IMR-90 (cell line): ENCODE data around the gene PCK1. TPM values are rescaled to one million over a fixed set of nuclear protein-coding genes. Genes with fewer than 3 reads are reported as not detected.

Source experiments
- ATAC-seq: fragments of 200-7000 bp; cut with Tn5 transposase; 2 replicates; pipeline ENCODE4 v1.9.1; 2020; ENCODE audit warnings: low read depth, mild to moderate bottlenecking, moderate library complexity
- BruUV-seq: library from RNA; stranded (reverse); fragments of 400-500 nt; replicated peaks from 2 replicates; lab custom pipeline; 2021; lab: Mats Ljungman, UMichigan
- CTCF ChIA-PET: fragments of 300-600 bp; formaldehyde crosslinking; extraction: SDS; loops from one replicate; lab custom pipeline; 2021; ENCODE audit warnings: antibody characterized with exemption; lab: Yijun Ruan, JAX
- POLR2A ChIA-PET: fragments of 300-600 bp; sonication (Branson Sonifier 250); formaldehyde crosslinking; loops from one replicate; lab custom pipeline; 2022; ENCODE audit warnings: antibody characterized with exemption; ENCODE audit not compliant: unreplicated experiment; lab: Charles Lee
- DNase-seq: peaks from one replicate; pipeline ENCODE4 v3.0.0; 2013
- H2AFZ ChIP-seq: replicated peaks from 2 replicates; pipeline ENCODE3; 2013; ENCODE audit warnings: low read length, mild to moderate bottlenecking; ENCODE audit not compliant: poor library complexity
- H2AK5ac ChIP-seq: 2 replicates; pipeline ENCODE4 v1.6.1; 2013; ENCODE audit warnings: low read depth, low read length, inconsistent platforms
- H2AK9ac ChIP-seq: replicated peaks from 2 replicates; pipeline ENCODE3; 2013; ENCODE audit warnings: mild to moderate bottlenecking, low read depth, low read length, moderate library complexity; ENCODE audit not compliant: poor library complexity
- H2BK120ac ChIP-seq: 2 replicates; pipeline ENCODE4 v1.6.1; 2013; ENCODE audit warnings: low read depth, low read length, inconsistent platforms
- H2BK15ac ChIP-seq: 3 replicates; pipeline ENCODE4 v1.6.1; 2013; ENCODE audit warnings: low read depth, low read length, inconsistent platforms
- H2BK20ac ChIP-seq: 2 replicates; pipeline ENCODE4 v1.6.1; 2013; ENCODE audit warnings: low read depth, mild to moderate bottlenecking, inconsistent platforms, low read length, moderate library complexity
- H2BK5ac ChIP-seq: 2 replicates; pipeline ENCODE4 v1.6.1; 2013; ENCODE audit warnings: mild to moderate bottlenecking, low read depth, low read length, inconsistent platforms; ENCODE audit not compliant: poor library complexity, severe bottlenecking
- H3K14ac ChIP-seq: replicated peaks from 2 replicates; pipeline ENCODE4 v1.6.1; 2013; ENCODE audit warnings: low read depth, low read length, inconsistent platforms
- H3K18ac ChIP-seq: 2 replicates; pipeline ENCODE4 v1.6.1; 2013; ENCODE audit warnings: low read depth, low read length, control low read depth
- H3K23ac ChIP-seq: 2 replicates; pipeline ENCODE4 v1.6.1; 2013; ENCODE audit warnings: low read depth, low read length, inconsistent platforms
- H3K27ac ChIP-seq: 2 replicates; pipeline ENCODE4 v1.5.1; 2013; ENCODE audit warnings: mild to moderate bottlenecking, control low read depth, low read length; ENCODE audit not compliant: insufficient read depth
- H3K27me3 ChIP-seq: 2 replicates; pipeline ENCODE4 v1.6.1; 2013; ENCODE audit warnings: low read length; ENCODE audit not compliant: control insufficient read depth, insufficient read depth
- H3K36me3 ChIP-seq: 2 replicates; pipeline ENCODE4 v1.6.1; 2013; ENCODE audit warnings: low read length, mixed read lengths; ENCODE audit not compliant: control insufficient read depth, insufficient read depth
- H3K4ac ChIP-seq: 2 replicates; pipeline ENCODE4 v1.6.1; 2013; ENCODE audit warnings: low read depth, low read length, inconsistent platforms
- H3K4me1 ChIP-seq: 2 replicates; pipeline ENCODE4 v1.6.1; 2013; ENCODE audit warnings: low read length, mixed read lengths; ENCODE audit not compliant: control insufficient read depth, insufficient read depth
- H3K4me2 ChIP-seq: 2 replicates; pipeline ENCODE4 v1.6.1; 2013; ENCODE audit warnings: low read depth, mild to moderate bottlenecking, control low read depth, low read length, moderate library complexity
- H3K4me3 ChIP-seq: 2 replicates; pipeline ENCODE4 v1.5.1; 2013; ENCODE audit warnings: low read depth, mild to moderate bottlenecking, control low read depth, low read length, moderate library complexity; ENCODE audit not compliant: insufficient read depth
- H3K56ac ChIP-seq: 2 replicates; pipeline ENCODE4 v1.6.1; 2013; ENCODE audit warnings: low read length, inconsistent platforms; ENCODE audit not compliant: insufficient read depth; ENCODE audit errors: extremely low read depth
- H3K79me1 ChIP-seq, 2 experiments: 2 replicates each; pipeline ENCODE4 v1.6.1; 2013; ENCODE audit warnings: low read length in 2 of 2, inconsistent platforms in 1 of 2, low read depth in 1 of 2
- H3K9ac ChIP-seq: 2 replicates; pipeline ENCODE4 v1.6.1; 2013; ENCODE audit warnings: low read depth, low read length, control low read depth
- H3K9me1 ChIP-seq: 2 replicates; pipeline ENCODE4 v1.6.1; 2013; ENCODE audit warnings: low read length, inconsistent platforms; ENCODE audit not compliant: insufficient read depth
- H3K9me3 ChIP-seq: 2 replicates; pipeline ENCODE4 v1.6.1; 2013; ENCODE audit warnings: low read length; ENCODE audit not compliant: control insufficient read depth, insufficient read depth
- H4K20me1 ChIP-seq: 2 replicates; pipeline ENCODE4 v1.6.1; 2013; ENCODE audit warnings: low read length, inconsistent platforms; ENCODE audit not compliant: insufficient read depth
- H4K5ac ChIP-seq: 2 replicates; pipeline ENCODE4 v1.6.1; 2013; ENCODE audit warnings: mild to moderate bottlenecking, low read depth, low read length, control low read depth
- H4K8ac ChIP-seq, 2 experiments: 2 replicates each; pipeline ENCODE4 v1.6.1; 2013; ENCODE audit warnings: low read depth in 2 of 2, low read length in 2 of 2, control low read depth in 1 of 2, inconsistent platforms in 1 of 2
- H4K91ac ChIP-seq: 2 replicates; pipeline ENCODE4 v1.6.1; 2013; ENCODE audit warnings: low read depth, low read length, inconsistent platforms; ENCODE audit not compliant: insufficient read depth
- CHD1 ChIP-seq: IDR thresholded peaks from 2 replicates; pipeline ENCODE4 v1.6.1; 2012; ENCODE audit warnings: low read depth, low read length, improper control_type of control experiment
- ELK1 ChIP-seq: fragments of 150-350 bp; IDR thresholded peaks from 2 replicates; pipeline ENCODE4 v1.6.1; 2016; ENCODE audit warnings: low read depth, mild to moderate bottlenecking, low read length, moderate library complexity, borderline replicate concordance
- MAFK ChIP-seq: IDR thresholded peaks from 2 replicates; pipeline ENCODE4 v1.6.1; 2012; ENCODE audit warnings: low read depth, low read length, improper control_type of control experiment
- MAZ ChIP-seq: IDR thresholded peaks from 2 replicates; pipeline ENCODE4 v1.6.1; 2012; ENCODE audit warnings: low read depth, mild to moderate bottlenecking, low read length, improper control_type of control experiment, moderate library complexity, borderline replicate concordance
- MXI1 ChIP-seq: IDR thresholded peaks from 2 replicates; pipeline ENCODE4 v1.6.1; 2012; ENCODE audit warnings: low read depth, mild to moderate bottlenecking, low read length, moderate library complexity, borderline replicate concordance
- RAD21 ChIP-seq: IDR thresholded peaks from 2 replicates; pipeline ENCODE4 v1.6.1; 2012; ENCODE audit warnings: low read length, improper control_type of control experiment
- RCOR1 ChIP-seq: IDR thresholded peaks from 2 replicates; pipeline ENCODE4 v1.6.1; 2012; ENCODE audit warnings: mild to moderate bottlenecking, low read length, improper control_type of control experiment; ENCODE audit not compliant: insufficient replicate concordance
- SMC3 ChIP-seq: fragments of 150-350 bp; IDR thresholded peaks from 2 replicates; pipeline ENCODE4 v1.6.1; 2016; ENCODE audit warnings: low read depth, mild to moderate bottlenecking, antibody characterized with exemption, low read length, moderate library complexity
- USF2 ChIP-seq: fragments of 150-350 bp; IDR thresholded peaks from 2 replicates; pipeline ENCODE4 v1.6.1; 2017; ENCODE audit warnings: mild to moderate bottlenecking, antibody characterized with exemption, low read length, low read depth
- WGBS, 2 experiments: methylation state at CpG; one replicate each; pipeline versions ENCODE4 v1.1.5 to v1.1.7; 2013; ENCODE audit warnings: missing lambda C conversion rate in 2 of 2; ENCODE audit not compliant: insufficient read length in 1 of 2; ENCODE audit errors: extremely low coverage in 2 of 2; 5-methylcytosine and 5-hydroxymethylcytosine counted together
- dilution Hi-C: fragments of 300-500 bp; cut with HindIII; formaldehyde crosslinking; loops from one replicate; pipeline ENCODE4 v1.14.3; 2018; ENCODE audit warnings: low sequenced_read_pairs; ENCODE audit not compliant: unreplicated experiment
- in situ Hi-C: fragments of 300-500 bp; cut with MboI; formaldehyde crosslinking; loops from 3 replicates; pipeline ENCODE4 v1.14.3; 2019; ENCODE audit warnings: low sequenced_read_pairs, inconsistent platforms, mixed read lengths
- intact Hi-C: fragments of 100-400 bp; cut with micrococcal nuclease; formaldehyde crosslinking; loops from 2 replicates; pipeline ENCODE4 v1.10.0; 2022
- polyA plus RNA-seq, 3 experiments: library from polyadenylated mRNA; depleted of rRNA; stranded (reverse); fragments of >200 nt; gene quantifications; 2 replicates each; pipeline ENCODE4 v1.2.3, GENCODE V29; 2012; ENCODE audit warnings: low replicate concordance in 1 of 3
- total RNA-seq: library from RNA; depleted of rRNA; stranded (reverse); fragments of >200 nt; gene quantifications from 2 replicates; pipeline ENCODE4 v1.2.3, GENCODE V29; 2012

The PCK1 gene
- total and polyA plus RNA-seq, 2 of the 4 experiments (the other 2 are of a cell fraction) = not detected

GRCh38 chr20:57586370-57586793 lies 25.5 kb downstream of the PCK1 start:
- H3K14ac ChIP-seq = no peak overlapping the region
- no peak overlapping the region for H3K18ac ChIP-seq
- no peak overlapping the region for H2AK9ac ChIP-seq
- no peak overlapping the region for H3K4me2 ChIP-seq
- no TSS peak for BruUV-seq
- peaks cover 12% of the 10 kb centered on the region for H3K27me3 ChIP-seq
- H3K4me3 ChIP-seq = no peak overlapping the region
- H3K9me1 ChIP-seq = no peaks in the 10 kb centered on the region; the same call in 1 of the 2 replicates
- H2BK20ac ChIP-seq = no peak overlapping the region
- WGBS, 2 experiments = 67% methylated on average over 2 of the region's 8 CpGs; no CpG with 5 or more reads in 1 of the 2 experiments
- POLR2A ChIA-PET = no interaction called here
- no peak overlapping the region for H3K9ac ChIP-seq
- intact Hi-C loops (no loop called here), dilution Hi-C loops (no loop called here), in situ Hi-C loops (no loop called here)
- H3K36me3 ChIP-seq = no peaks in the 10 kb centered on the region
- DNase-seq = no peak
- no peak overlapping the region for H3K23ac ChIP-seq
- H3K4me1 ChIP-seq = peaks cover 11% of the 10 kb centered on the region
- H3K4ac ChIP-seq = no peak overlapping the region
- H4K20me1 ChIP-seq = no peaks in the 10 kb centered on the region
- H4K5ac ChIP-seq = no peak overlapping the region
- H3K27ac ChIP-seq = no peak overlapping the region
- ATAC-seq = no peak
- no peaks in the 10 kb centered on the region for H3K79me1 ChIP-seq
- H2AFZ ChIP-seq = no peak overlapping the region
- CTCF ChIA-PET = no interaction called here
- H4K8ac ChIP-seq = no peak overlapping the region
- peaks cover 5% of the 10 kb centered on the region for H3K9me3 ChIP-seq
- H2BK5ac ChIP-seq = no peak overlapping the region
- TF ChIP-seq RCOR1 = no peak
- TF ChIP-seq RAD21 = no peak
- no peak for TF ChIP-seq ELK1
- TF ChIP-seq MAFK = no peak
- TF ChIP-seq MAZ = no peak
- no peak for TF ChIP-seq CHD1
- TF ChIP-seq MXI1 = no peak
- TF ChIP-seq SMC3 = no peak
- no peak for TF ChIP-seq USF2
- H3K56ac ChIP-seq = no peak overlapping the region
- H2BK15ac ChIP-seq = no peak overlapping the region
- H4K91ac ChIP-seq = no peak overlapping the region
- no peak overlapping the region for H2AK5ac ChIP-seq
- no peak overlapping the region for H2BK120ac ChIP-seq
